ENCODE measurements around the gene OTUB2. TPM values are rescaled to one million over a fixed set of nuclear protein-coding genes. Genes with fewer than 3 reads are reported as not detected.

Gene OTUB2
- polyA plus RNA-seq, 1 of the 3 experiments (the other 2 are of a cell fraction) = 1.4 TPM

DNA sequence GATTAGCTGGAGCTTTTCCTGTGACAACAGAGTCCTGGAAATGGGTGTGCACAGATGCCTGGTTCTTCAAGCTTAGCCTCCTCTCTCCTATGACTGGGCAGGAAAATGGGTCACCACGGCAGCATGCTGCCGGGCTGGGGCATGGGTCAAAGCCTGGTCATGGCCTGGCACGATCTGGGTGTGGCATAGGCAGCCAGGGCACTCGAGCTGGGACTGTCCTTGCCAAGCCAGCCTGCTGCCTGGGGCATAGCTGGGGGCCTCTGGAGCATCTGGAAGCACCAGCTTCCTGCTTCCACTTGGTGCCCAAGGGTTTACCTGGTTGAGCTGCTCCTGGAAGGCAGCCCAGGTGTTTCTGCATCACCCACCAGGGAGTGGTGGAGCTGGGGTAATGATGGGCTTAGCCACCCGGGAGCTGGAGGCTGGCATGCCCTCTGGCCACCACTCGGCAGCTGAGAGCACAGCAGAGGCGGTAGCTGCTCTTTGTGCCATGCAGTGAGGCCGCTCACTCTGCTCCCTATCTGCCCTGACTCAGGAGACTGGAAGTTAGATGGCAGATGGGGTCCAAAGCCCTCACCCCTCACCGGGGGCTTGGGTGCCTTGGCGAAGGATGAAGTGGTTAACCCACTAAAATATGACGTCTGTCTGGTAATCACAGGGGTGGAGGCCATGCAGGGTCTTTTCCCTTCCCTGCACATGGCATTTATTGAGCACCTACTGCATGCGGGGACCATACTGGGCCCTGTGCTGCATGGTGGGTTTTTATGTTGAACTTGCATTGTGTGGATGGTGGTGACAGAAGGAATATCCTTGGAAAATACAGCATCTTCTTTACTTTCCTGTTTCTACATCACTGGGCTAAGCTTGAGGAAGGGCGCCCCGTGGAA lies 1.7 kb downstream of the OTUB2 start:
- POLR2A ChIA-PET = no interaction called here

More for the DNA sequence above, 1.7 kb downstream of the OTUB2 start:
- WGBS (ENCODE audit: low lambda C conversion rate) = 92% methylated on average over 7 of the region's 14 CpGs
- TF ChIP-seq SIN3A (IDR thresholded peaks at IDR 0.05; ENCODE audit: borderline replicate concordance, low read depth, low read length) = no peak
- TF ChIP-seq, protein P1, sequence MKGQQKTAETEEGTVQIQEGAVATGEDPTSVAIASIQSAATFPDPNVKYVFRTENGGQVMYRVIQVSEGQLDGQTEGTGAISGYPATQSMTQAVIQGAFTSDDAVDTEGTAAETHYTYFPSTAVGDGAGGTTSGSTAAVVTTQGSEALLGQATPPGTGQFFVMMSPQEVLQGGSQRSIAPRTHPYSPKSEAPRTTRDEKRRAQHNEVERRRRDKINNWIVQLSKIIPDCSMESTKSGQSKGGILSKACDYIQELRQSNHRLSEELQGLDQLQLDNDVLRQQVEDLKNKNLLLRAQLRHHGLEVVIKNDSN (IDR thresholded peaks at IDR 0.05; ENCODE audit: borderline replicate concordance, low read depth) = no peak
- no peak for TF ChIP-seq MXI1 (IDR thresholded peaks at IDR 0.05; ENCODE audit: low read depth, low read length)
- TF ChIP-seq NFIC (IDR thresholded peaks at IDR 0.05; ENCODE audit: borderline replicate concordance) = no peak
- TF ChIP-seq, protein P2, sequence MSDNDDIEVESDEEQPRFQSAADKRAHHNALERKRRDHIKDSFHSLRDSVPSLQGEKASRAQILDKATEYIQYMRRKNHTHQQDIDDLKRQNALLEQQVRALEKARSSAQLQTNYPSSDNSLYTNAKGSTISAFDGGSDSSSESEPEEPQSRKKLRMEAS (IDR thresholded peaks at IDR 0.05; ENCODE audit: low read depth) = no peak
- TF ChIP-seq JUND (IDR thresholded peaks at IDR 0.05) = no peak
- no peak for TF ChIP-seq CHD2 (IDR thresholded peaks at IDR 0.05; ENCODE audit: low read length, partially characterized antibody)
- TF ChIP-seq, protein P3, sequence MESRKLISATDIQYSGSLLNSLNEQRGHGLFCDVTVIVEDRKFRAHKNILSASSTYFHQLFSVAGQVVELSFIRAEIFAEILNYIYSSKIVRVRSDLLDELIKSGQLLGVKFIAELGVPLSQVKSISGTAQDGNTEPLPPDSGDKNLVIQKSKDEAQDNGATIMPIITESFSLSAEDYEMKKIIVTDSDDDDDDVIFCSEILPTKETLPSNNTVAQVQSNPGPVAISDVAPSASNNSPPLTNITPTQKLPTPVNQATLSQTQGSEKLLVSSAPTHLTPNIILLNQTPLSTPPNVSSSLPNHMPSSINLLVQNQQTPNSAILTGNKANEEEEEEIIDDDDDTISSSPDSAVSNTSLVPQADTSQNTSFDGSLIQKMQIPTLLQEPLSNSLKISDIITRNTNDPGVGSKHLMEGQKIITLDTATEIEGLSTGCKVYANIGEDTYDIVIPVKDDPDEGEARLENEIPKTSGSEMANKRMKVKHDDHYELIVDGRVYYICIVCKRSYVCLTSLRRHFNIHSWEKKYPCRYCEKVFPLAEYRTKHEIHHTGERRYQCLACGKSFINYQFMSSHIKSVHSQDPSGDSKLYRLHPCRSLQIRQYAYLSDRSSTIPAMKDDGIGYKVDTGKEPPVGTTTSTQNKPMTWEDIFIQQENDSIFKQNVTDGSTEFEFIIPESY (IDR thresholded peaks at IDR 0.05; ENCODE audit: borderline replicate concordance, low read depth) = no peak
- TF ChIP-seq FOXM1 (IDR thresholded peaks at IDR 0.05; ENCODE audit: low read depth) = no peak
- no peak for TF ChIP-seq GATA2 (CRISPR knock-in tag; IDR thresholded peaks at IDR 0.05)
- no peak for TF ChIP-seq RXRA (IDR thresholded peaks at IDR 0.05; ENCODE audit: borderline replicate concordance, low read depth)
- TF ChIP-seq, protein P4, sequence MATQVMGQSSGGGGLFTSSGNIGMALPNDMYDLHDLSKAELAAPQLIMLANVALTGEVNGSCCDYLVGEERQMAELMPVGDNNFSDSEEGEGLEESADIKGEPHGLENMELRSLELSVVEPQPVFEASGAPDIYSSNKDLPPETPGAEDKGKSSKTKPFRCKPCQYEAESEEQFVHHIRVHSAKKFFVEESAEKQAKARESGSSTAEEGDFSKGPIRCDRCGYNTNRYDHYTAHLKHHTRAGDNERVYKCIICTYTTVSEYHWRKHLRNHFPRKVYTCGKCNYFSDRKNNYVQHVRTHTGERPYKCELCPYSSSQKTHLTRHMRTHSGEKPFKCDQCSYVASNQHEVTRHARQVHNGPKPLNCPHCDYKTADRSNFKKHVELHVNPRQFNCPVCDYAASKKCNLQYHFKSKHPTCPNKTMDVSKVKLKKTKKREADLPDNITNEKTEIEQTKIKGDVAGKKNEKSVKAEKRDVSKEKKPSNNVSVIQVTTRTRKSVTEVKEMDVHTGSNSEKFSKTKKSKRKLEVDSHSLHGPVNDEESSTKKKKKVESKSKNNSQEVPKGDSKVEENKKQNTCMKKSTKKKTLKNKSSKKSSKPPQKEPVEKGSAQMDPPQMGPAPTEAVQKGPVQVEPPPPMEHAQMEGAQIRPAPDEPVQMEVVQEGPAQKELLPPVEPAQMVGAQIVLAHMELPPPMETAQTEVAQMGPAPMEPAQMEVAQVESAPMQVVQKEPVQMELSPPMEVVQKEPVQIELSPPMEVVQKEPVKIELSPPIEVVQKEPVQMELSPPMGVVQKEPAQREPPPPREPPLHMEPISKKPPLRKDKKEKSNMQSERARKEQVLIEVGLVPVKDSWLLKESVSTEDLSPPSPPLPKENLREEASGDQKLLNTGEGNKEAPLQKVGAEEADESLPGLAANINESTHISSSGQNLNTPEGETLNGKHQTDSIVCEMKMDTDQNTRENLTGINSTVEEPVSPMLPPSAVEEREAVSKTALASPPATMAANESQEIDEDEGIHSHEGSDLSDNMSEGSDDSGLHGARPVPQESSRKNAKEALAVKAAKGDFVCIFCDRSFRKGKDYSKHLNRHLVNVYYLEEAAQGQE (IDR thresholded peaks at IDR 0.05; ENCODE audit: low read depth, low read length) = no peak
- CTCF ChIA-PET = interaction anchor here (1.1 to 3.9 kb wide), 7 partner anchors 10 to 109 kb away, joined by 3 to 23 read pairs (median 5); no protein-coding TSS in a partner anchor
- Histone ChIP-seq H3F3A (replicated peaks; ENCODE audit: insufficient read depth) (no peaks in the 10 kb centered on the region), H3K36me3 (replicated peaks in 1 of 2; ENCODE audit: control insufficient read depth in 1 of 2, insufficient read depth in 2 of 2, low read length in 1 of 2) (no peaks in the 10 kb centered on the region), H3K27ac (ENCODE audit: low read depth in 2 of 2, low read length in 1 of 2) (no peak overlapping the region), H2AFZ (ENCODE audit: low read depth) (no peak overlapping the region), H3K4me2 (peak overlapping the region; percentile 85; the same call in 1 of the 2 replicates), H4K20me1 (ENCODE audit: insufficient read depth) (no peaks in the 10 kb centered on the region), H3K27me3 (ENCODE audit: insufficient read depth) (no peaks in the 10 kb centered on the region), H3K9me2 (no peaks in the 10 kb centered on the region), H3K4me1 (ENCODE audit: control insufficient read depth in 1 of 2, insufficient read depth in 2 of 2, low read depth in 1 of 2, low read length in 1 of 2) (peaks cover 0 to 10% of the 10 kb centered on the region in 2 experiments; a peak in 1 of 4 replicates), H3K9ac (no peak overlapping the region), H3K4me3 (ENCODE audit: low read depth in 2 of 2, low read length in 1 of 2) (no peak overlapping the region), H3K9me3 (no peaks in the 10 kb centered on the region), H3K79me2 (ENCODE audit: insufficient read depth) (no peaks in the 10 kb centered on the region)
- DNase-seq = no peak
